Smooth muscle cell (in vitro differentiated cells): ENCODE measurements around the gene FMN1. TPM values are rescaled to one million over a fixed set of nuclear protein-coding genes. Genes with fewer than 3 reads are reported as not detected.

Source experiments
- DNase-seq: peaks from one replicate; lab custom pipeline; 2025; ENCODE audit not compliant: unreplicated experiment; lab: John Stamatoyannopoulos, UW
- H2AFZ ChIP-seq: fragments of 200-600 bp; sonication (generic); 2 replicates; pipeline ENCODE4 v1.6.0; 2016; ENCODE audit warnings: antibody characterized with exemption, low read depth, mild to moderate bottlenecking
- H3F3A ChIP-seq: fragments of 200-600 bp; sonication (generic); 2 replicates; pipeline ENCODE4 v1.6.0; 2017; ENCODE audit warnings: antibody characterized with exemption, low read depth
- H3K27ac ChIP-seq: fragments of 200-600 bp; sonication (generic); 2 replicates; pipeline ENCODE4 v1.5.1; 2016; ENCODE audit warnings: low read depth, mild to moderate bottlenecking
- H3K27me3 ChIP-seq: fragments of 200-600 bp; sonication (generic); 2 replicates; pipeline ENCODE4 v1.6.1; 2016; ENCODE audit warnings: low read depth, mild to moderate bottlenecking
- H3K36me3 ChIP-seq: fragments of 200-600 bp; sonication (generic); 2 replicates; pipeline ENCODE4 v1.5.1; 2016; ENCODE audit warnings: low read depth
- H3K4me1 ChIP-seq: fragments of 200-600 bp; sonication (generic); 2 replicates; pipeline ENCODE4 v1.5.1; 2016; ENCODE audit warnings: low read depth
- H3K4me2 ChIP-seq: fragments of 200-600 bp; sonication (generic); 2 replicates; pipeline ENCODE4 v1.6.0; 2016; ENCODE audit warnings: mild to moderate bottlenecking
- H3K4me3 ChIP-seq: fragments of 200-600 bp; sonication (generic); 2 replicates; pipeline ENCODE4 v1.5.1; 2016; ENCODE audit warnings: mild to moderate bottlenecking
- H3K79me2 ChIP-seq: fragments of 200-600 bp; sonication (generic); 2 replicates; pipeline ENCODE4 v1.6.0; 2016; ENCODE audit warnings: low read depth, mild to moderate bottlenecking
- H3K9ac ChIP-seq: fragments of 200-600 bp; sonication (generic); 2 replicates; pipeline ENCODE4 v1.6.0; 2016; ENCODE audit warnings: low read depth
- H3K9me3 ChIP-seq: fragments of 200-600 bp; sonication (generic); replicated peaks from 2 replicates; pipeline ENCODE4 v1.5.1; 2016; ENCODE audit warnings: low read depth
- H4K20me1 ChIP-seq: fragments of 200-600 bp; sonication (generic); 2 replicates; pipeline ENCODE4 v1.6.0; 2016; ENCODE audit warnings: low read depth
- WGBS: methylation state at CpG from one replicate; pipeline ENCODE4 v1.1.7; 2016; ENCODE audit warnings: low lambda C conversion rate; 5-methylcytosine and 5-hydroxymethylcytosine counted together
- polyA plus RNA-seq: library from polyadenylated mRNA; unstranded; fragments of >200 nt; fragmentation: Nextera tagmentation; extraction: Ambion mirVana; gene quantifications from 2 replicates; pipeline ENCODE4 v1.2.1, GENCODE V29; 2016
- total RNA-seq: library from RNA; depleted of rRNA; stranded (reverse); fragments of >200 nt; gene quantifications from 2 replicates; pipeline ENCODE4 v1.2.3, GENCODE V29; 2014
- TF ChIP-seq, protein P1 (sequence below): fragments of 200-600 bp; sonication (generic); IDR thresholded peaks from 2 replicates; pipeline ENCODE4 v1.5.1; 2017; ENCODE audit warnings: borderline replicate concordance, mild to moderate bottlenecking, antibody characterized with exemption; ENCODE audit not compliant: insufficient read depth, poor library complexity, severe bottlenecking

Gene FMN1
- total and polyA plus RNA-seq, 2 experiments from 2014 or later: 0.08 to 4.0 TPM

- 45% methylated on average over 4 of the region's 4 CpGs for WGBS
- H3K4me3 ChIP-seq: no peak overlapping the region
- H3K4me1 ChIP-seq: peaks cover 6% of the 10 kb centered on the region
- no peak for DNase-seq
- no peaks in the 10 kb centered on the region for H3K79me2 ChIP-seq
- H3K36me3 ChIP-seq: no peaks in the 10 kb centered on the region
- no peak overlapping the region for H3K4me2 ChIP-seq
- no peaks in the 10 kb centered on the region for H4K20me1 ChIP-seq
- no peaks in the 10 kb centered on the region for H3F3A ChIP-seq
- TF ChIP-seq, protein P1, sequence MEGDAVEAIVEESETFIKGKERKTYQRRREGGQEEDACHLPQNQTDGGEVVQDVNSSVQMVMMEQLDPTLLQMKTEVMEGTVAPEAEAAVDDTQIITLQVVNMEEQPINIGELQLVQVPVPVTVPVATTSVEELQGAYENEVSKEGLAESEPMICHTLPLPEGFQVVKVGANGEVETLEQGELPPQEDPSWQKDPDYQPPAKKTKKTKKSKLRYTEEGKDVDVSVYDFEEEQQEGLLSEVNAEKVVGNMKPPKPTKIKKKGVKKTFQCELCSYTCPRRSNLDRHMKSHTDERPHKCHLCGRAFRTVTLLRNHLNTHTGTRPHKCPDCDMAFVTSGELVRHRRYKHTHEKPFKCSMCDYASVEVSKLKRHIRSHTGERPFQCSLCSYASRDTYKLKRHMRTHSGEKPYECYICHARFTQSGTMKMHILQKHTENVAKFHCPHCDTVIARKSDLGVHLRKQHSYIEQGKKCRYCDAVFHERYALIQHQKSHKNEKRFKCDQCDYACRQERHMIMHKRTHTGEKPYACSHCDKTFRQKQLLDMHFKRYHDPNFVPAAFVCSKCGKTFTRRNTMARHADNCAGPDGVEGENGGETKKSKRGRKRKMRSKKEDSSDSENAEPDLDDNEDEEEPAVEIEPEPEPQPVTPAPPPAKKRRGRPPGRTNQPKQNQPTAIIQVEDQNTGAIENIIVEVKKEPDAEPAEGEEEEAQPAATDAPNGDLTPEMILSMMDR: peak; percentile 62
- H2AFZ ChIP-seq: no peak overlapping the region
- H3K9ac ChIP-seq: no peak overlapping the region
- no peak overlapping the region for H3K27ac ChIP-seq
- H3K27me3 ChIP-seq: peaks cover 37% of the 10 kb centered on the region
- H3K9me3 ChIP-seq: no peaks in the 10 kb centered on the region
Measured at GRCh38 chr15:33086500-33087121, 107.9 kb downstream of the FMN1 start.

DNA sequence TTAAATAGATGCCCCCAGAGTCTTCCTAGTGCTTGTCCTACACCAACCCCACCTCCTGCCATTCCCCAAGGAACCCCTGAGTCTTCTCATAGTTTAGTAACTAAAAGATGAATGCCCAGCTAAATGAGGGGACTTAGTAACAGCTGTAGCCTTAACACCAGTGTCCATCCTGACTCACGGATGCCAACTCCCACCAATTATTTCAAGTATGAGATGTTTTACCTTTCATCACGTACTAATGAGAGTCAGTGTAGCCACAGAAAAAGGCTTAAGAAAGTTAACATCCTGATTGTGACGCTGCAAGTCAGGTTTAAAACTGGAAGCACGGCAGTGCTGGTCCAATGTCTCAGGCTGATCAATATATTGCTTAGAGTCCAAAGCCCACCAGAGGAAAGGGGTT, 109.9 kb downstream of the FMN1 start:
- Histone ChIP-seq H3F3A (no peaks in the 10 kb centered on the region), H3K79me2 (no peaks in the 10 kb centered on the region), H3K36me3 (no peaks in the 10 kb centered on the region), H3K27me3 (peaks cover 27% of the 10 kb centered on the region), H3K4me1 (peaks cover 6% of the 10 kb centered on the region), H3K4me3 (no peak overlapping the region), H3K9ac (no peak overlapping the region), H3K27ac (peak overlapping the region; percentile 80), H4K20me1 (no peaks in the 10 kb centered on the region), H3K9me3 (no peaks in the 10 kb centered on the region), H2AFZ (no peak overlapping the region), H3K4me2 (no peak overlapping the region)
- DNase-seq: no peak
- WGBS: 72% methylated on average over 4 of the region's 4 CpGs
- TF ChIP-seq, protein P1: no peak

DNA sequence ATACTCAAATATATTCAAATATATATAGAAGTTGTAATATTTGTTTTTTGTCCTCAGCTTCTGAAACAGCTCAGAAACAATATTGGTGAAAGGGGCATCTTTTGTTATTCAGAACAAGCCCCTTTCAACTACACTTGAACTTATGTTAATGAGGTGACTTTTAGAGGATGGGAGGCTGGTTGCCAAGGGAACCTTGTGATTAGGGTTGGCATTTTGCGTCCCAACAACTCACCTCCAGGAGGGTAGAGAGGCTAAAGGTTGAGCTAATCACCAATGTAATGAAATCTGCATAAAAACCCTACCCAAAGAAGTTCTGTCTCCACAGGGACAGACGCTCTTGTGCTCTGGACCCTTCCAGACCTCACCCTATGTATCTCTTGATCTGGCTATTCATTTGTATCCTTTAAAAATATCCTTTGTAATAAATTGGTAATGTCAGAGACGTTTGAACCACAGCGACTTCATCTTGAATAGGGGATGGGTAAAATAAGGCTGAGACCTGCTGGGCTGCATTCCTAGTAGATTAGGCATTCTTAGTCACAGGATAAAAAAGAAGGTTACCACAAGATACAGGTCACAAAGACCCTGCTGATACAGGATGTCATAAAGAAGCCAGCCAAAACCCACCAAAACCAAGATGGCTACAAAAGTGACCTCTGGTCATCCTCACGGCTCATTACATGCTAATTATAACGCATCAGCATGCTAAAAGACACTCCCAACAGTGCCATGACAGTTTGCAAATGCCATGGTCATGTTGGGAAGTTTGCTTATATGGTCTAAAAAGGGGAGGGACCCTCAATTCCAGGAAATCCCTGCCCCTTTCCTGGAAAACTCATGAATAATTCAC, 111.1 kb downstream of the FMN1 start:
- Histone ChIP-seq H3K27ac (peak overlapping the region; percentile 80), H3K4me2 (peak overlapping the region; percentile 14), H3F3A (no peaks in the 10 kb centered on the region), H3K36me3 (no peaks in the 10 kb centered on the region), H3K27me3 (peaks cover 30% of the 10 kb centered on the region), H3K9me3 (no peaks in the 10 kb centered on the region), H3K9ac (peak overlapping the region; percentile 38), H3K4me3 (no peak overlapping the region), H2AFZ (no peak overlapping the region), H3K79me2 (no peaks in the 10 kb centered on the region), H3K4me1 (peaks cover 6% of the 10 kb centered on the region), H4K20me1 (no peaks in the 10 kb centered on the region)
- 21% methylated on average over 6 of the region's 6 CpGs for WGBS
- DNase-seq: no peak
- TF ChIP-seq, protein P1: no peak
